Fibroblast of upper back skin (primary cell): ENCODE results near the gene PSMB9.

Experiments
- DNase-seq: peaks from one replicate; pipeline ENCODE4 v3.0.0-alpha.2; 2013

PSMB9 gene

GRCh38 chr6:32840604-32841246, 13.3 kb upstream of the PSMB9 start:
- no peak for DNase-seq

- DNase-seq: no peak
Measured at GRCh38 chr6:32842021-32842650, 11.9 kb upstream of the PSMB9 start.

GRCh38 chr6:32842690-32843089, 11.3 kb upstream of the PSMB9 start:
- DNase-seq: no peak

- no peak for DNase-seq
Measured at GRCh38 chr6:32843331-32843978, 10.5 kb upstream of the PSMB9 start.

GRCh38 chr6:32843979-32844838, 9.8 kb upstream of the PSMB9 start, which contains the start of gene PSMB8:
Gene PSMB8, minus strand, starts transcription at chr6:32844047. Its CDS starts 51 bp downstream, at chr6:32843996.
- peak; percentile 88 for DNase-seq

GRCh38 chr6:32844839-32845383, 9.1 kb upstream of the PSMB9 start:
- DNase-seq: no peak

- no peak for DNase-seq
Measured at GRCh38 chr6:32845384-32845884, 8.6 kb upstream of the PSMB9 start.

GRCh38 chr6:32847004-32847403, 7.0 kb upstream of the PSMB9 start:
- no peak for DNase-seq

- no peak for DNase-seq
Measured at GRCh38 chr6:32847795-32848194, 6.2 kb upstream of the PSMB9 start.

- DNase-seq: no peak
Measured at GRCh38 chr6:32849126-32849525, 4.9 kb upstream of the PSMB9 start.

GRCh38 chr6:32851025-32851424, 3.0 kb upstream of the PSMB9 start:
- no peak for DNase-seq

GRCh38 chr6:32852018-32852843, 1.8 kb upstream of the PSMB9 start:
- no peak for DNase-seq

GRCh38 chr6:32852844-32853540, 1.0 kb upstream of the PSMB9 start:
- DNase-seq: no peak

GRCh38 chr6:32854376-32855178, 585 bp downstream of the PSMB9 start:
- peak; percentile 20 for DNase-seq

GRCh38 chr6:32855467-32856174, 1.6 kb downstream of the PSMB9 start:
- no peak for DNase-seq

- no peak for DNase-seq
Measured at GRCh38 chr6:32857156-32857891, 3.3 kb downstream of the PSMB9 start.

- no peak for DNase-seq
Measured at GRCh38 chr6:32858194-32858593, 4.2 kb downstream of the PSMB9 start.

- DNase-seq: no peak
Measured at GRCh38 chr6:32860674-32861073, 6.7 kb downstream of the PSMB9 start.

GRCh38 chr6:32862725-32863124, 8.7 kb downstream of the PSMB9 start:
- DNase-seq: no peak
